Fibroblast of skin of back (primary cell): Measurements from ENCODE around the gene KLK14.

Experiments
- DNase-seq: peaks from one replicate; pipeline ENCODE4 v3.0.0-alpha.2; 2013

Gene KLK14

GRCh38 chr19:51040151-51040550 lies 42.5 kb downstream of the KLK14 start:
- no peak for DNase-seq

GRCh38 chr19:51036519-51036918 lies 46.2 kb downstream of the KLK14 start:
- DNase-seq = no peak

- no peak for DNase-seq
These were observed 48.0 kb downstream of the KLK14 start, which contains the start of gene KLK12 for GRCh38 chr19:51034704-51035103. TSS of gene KLK12 (minus strand) at chr19:51035002. CDS start at chr19:51034621, 381 bp downstream.

- no peak for DNase-seq
These were observed 50.8 kb downstream of the KLK14 start for GRCh38 chr19:51031880-51032225.

GRCh38 chr19:51031220-51031879 lies 51.3 kb downstream of the KLK14 start:
- DNase-seq = no peak

- DNase-seq = no peak
These were observed 52.1 kb downstream of the KLK14 start for GRCh38 chr19:51030631-51031030.

GRCh38 chr19:51029718-51030117 lies 53.0 kb downstream of the KLK14 start:
- no peak for DNase-seq
